HepG2 (cell line): ENCODE data around the gene RHBDL1. TPM values are rescaled to one million over a fixed set of nuclear protein-coding genes. Genes with fewer than 3 reads are reported as not detected.

ENCODE experiments used
- ATAC-seq: fragments of 200-7000 bp; cut with Tn5 transposase; 3 replicates; pipeline ENCODE4 v1.9.1; 2020; ENCODE audit warnings: mild to moderate bottlenecking, moderate library complexity
- BruUV-seq: library from RNA; stranded (reverse); fragments of 400-500 nt; replicated peaks from 2 replicates; lab custom pipeline; 2021; lab: Mats Ljungman, UMichigan
- CTCF ChIA-PET: fragments of 300-600 bp; formaldehyde crosslinking; extraction: SDS; loops from one replicate; lab custom pipeline; 2021; ENCODE audit warnings: low total read pairs, inconsistent platforms, low intra/inter-chr PET ratio; lab: Yijun Ruan, JAX
- POLR2A ChIA-PET: fragments of 350-600 bp; sonication (Branson Sonifier 250); formaldehyde crosslinking; loops from one replicate; lab custom pipeline; 2020; ENCODE audit warnings: antibody characterized with exemption, inconsistent platforms; lab: Yijun Ruan, JAX
- DNase-seq: peaks from one replicate; pipeline ENCODE4 v3.0.0-alpha.2; 2015; ENCODE audit warnings: low spot score
- FAIRE-seq: peaks from 3 replicates; lab custom pipeline; 2011; peaks lifted over from hg19 to GRCh38; lab: Jason Lieb, UNC
- H2AFZ ChIP-seq: one replicate; pipeline ENCODE4 v1.6.1; 2011; ENCODE audit warnings: low read length, inconsistent platforms
- H3K27ac ChIP-seq: fragments of 300-600 bp; 3 replicates; pipeline ENCODE4 v1.8.0; 2011; ENCODE audit warnings: mixed run types, mild to moderate bottlenecking, mixed read lengths, low read length, inconsistent platforms; ENCODE audit not compliant: insufficient read depth; ENCODE audit errors: extremely low read length
- H3K27me3 ChIP-seq, 2 experiments: fragments of 200-600 bp in 1 of 2; 2 replicates in 1 of 2; 3 replicates in 1 of 2; pipeline versions ENCODE4 v1.6.0 to v1.8.0; 2011; ENCODE audit warnings: low read length in 2 of 2, mild to moderate bottlenecking in 2 of 2, moderate library complexity in 2 of 2, inconsistent platforms in 1 of 2; ENCODE audit not compliant: insufficient read depth in 2 of 2, control insufficient read depth in 1 of 2
- H3K36me3 ChIP-seq, 2 experiments: fragments of 200-600 bp in 1 of 2; replicated peaks in 1 of 2; 2 replicates in 1 of 2; 3 replicates in 1 of 2; pipeline versions ENCODE4 v1.5.1 to v1.8.0; 2011; ENCODE audit warnings: low read length in 2 of 2, inconsistent platforms in 1 of 2; ENCODE audit not compliant: insufficient read depth in 2 of 2, control insufficient read depth in 1 of 2
- H3K4me1 ChIP-seq: 2 replicates; pipeline ENCODE4 v1.5.1; 2012; ENCODE audit warnings: low read length, inconsistent platforms; ENCODE audit not compliant: insufficient read depth
- H3K4me2 ChIP-seq: 2 replicates; pipeline ENCODE4 v1.6.0; 2011; ENCODE audit warnings: low read depth, low read length, inconsistent platforms
- H3K4me3 ChIP-seq, 3 experiments: fragments of 200-600 bp in 1 of 3; sonication (generic), shearing (Covaris generic) in 1 of 3; replicated peaks in 1 of 3; 2 replicates each; pipeline ENCODE4 v1.5.1; 2011 to 2016; ENCODE audit warnings: low read length in 3 of 3, inconsistent platforms in 2 of 3, low read depth in 2 of 3, mild to moderate bottlenecking in 2 of 3, control low read depth in 1 of 3, mixed read lengths in 1 of 3; ENCODE audit not compliant: insufficient read depth in 1 of 3
- H3K79me2 ChIP-seq: one replicate; pipeline ENCODE4 v1.6.1; 2011; ENCODE audit warnings: low read length, inconsistent platforms; ENCODE audit not compliant: insufficient read depth
- H3K9ac ChIP-seq: 2 replicates; pipeline ENCODE4 v1.6.0; 2011; ENCODE audit warnings: mild to moderate bottlenecking, low read depth, low read length, inconsistent platforms; ENCODE audit not compliant: insufficient read depth
- H3K9me3 ChIP-seq: 2 replicates; pipeline ENCODE4 v1.5.1; 2012; ENCODE audit warnings: mild to moderate bottlenecking, low read length
- H4K20me1 ChIP-seq: 2 replicates; pipeline ENCODE4 v1.6.0; 2011; ENCODE audit warnings: inconsistent platforms, mild to moderate bottlenecking, low read length, moderate library complexity; ENCODE audit not compliant: insufficient read depth
- AGO1 ChIP-seq: fragments of 200-400 bp; formaldehyde crosslinking; IDR thresholded peaks from 2 replicates; pipeline ENCODE4 v1.6.1; 2017; ENCODE audit warnings: mild to moderate bottlenecking, low read depth, low read length, moderate library complexity; ENCODE audit not compliant: poor library complexity, severe bottlenecking
- FOXO1 ChIP-seq: sonication (generic); formaldehyde crosslinking; IDR thresholded peaks from 2 replicates; pipeline ENCODE4 v1.4.0; 2020; ENCODE audit warnings: missing genetic modification reagents
- RBFOX2 ChIP-seq: fragments of 200-400 bp; formaldehyde crosslinking; IDR thresholded peaks from 2 replicates; pipeline ENCODE4 v1.6.1; 2017; ENCODE audit warnings: low read depth, mild to moderate bottlenecking, low read length
- SAP130 ChIP-seq: IDR thresholded peaks from 2 replicates; pipeline ENCODE4 v1.6.1; 2016; ENCODE audit warnings: low read depth
- ZNF382 ChIP-seq: sonication (generic); formaldehyde crosslinking; IDR thresholded peaks from 2 replicates; pipeline ENCODE4 v1.5.0; 2020; ENCODE audit warnings: missing genetic modification reagents, mild to moderate bottlenecking, borderline replicate concordance
- WGBS: methylation state at CpG from one replicate; pipeline ENCODE4 v1.1.6; 2017; ENCODE audit warnings: low lambda C conversion rate; 5-methylcytosine and 5-hydroxymethylcytosine counted together
- in situ Hi-C: cut with HindIII; loops from 2 replicates; pipeline ENCODE4 v1.10.0; 2017; ENCODE audit warnings: low pct_unique_long_range_greater_than_20kb; ENCODE audit not compliant: extremely low pct_ligation_motif_present
- intact Hi-C: fragments of 100-400 bp; cut with micrococcal nuclease; formaldehyde crosslinking; loops from one replicate; pipeline ENCODE4 v1.10.0; 2022; ENCODE audit not compliant: unreplicated experiment
- polyA plus RNA-seq, 8 experiments: library from polyadenylated mRNA; depleted of rRNA in 3 of 8; stranded (reverse) in 7 of 8; unstranded in 1 of 8; fragments of >200 nt; fragmentation: Illumina TruSeq in 4 of 8; extraction: Trizol in 4 of 8; gene quantifications; 2 replicates each; pipeline versions ENCODE4 v1.2.1 to v1.2.3, GENCODE V29; 2011 to 2016; ENCODE audit warnings: low read depth in 4 of 8, missing spikeins in 1 of 8, mixed read lengths in 1 of 8; ENCODE audit not compliant: insufficient read depth in 1 of 8
- total RNA-seq, 5 experiments: library from RNA; depleted of rRNA; stranded (reverse); fragments of >200 nt; fragmentation: Illumina TruSeq; extraction: Trizol; gene quantifications; 2 replicates each; pipeline ENCODE4 v1.2.3, GENCODE V29; 2016; ENCODE audit warnings: low read depth in 1 of 5
- TF ChIP-seq, protein P1 (sequence below): sonication (generic); formaldehyde crosslinking; conservative IDR thresholded peaks from 2 replicates; pipeline ENCODE4 v1.4.0; 2020; ENCODE audit warnings: mild to moderate bottlenecking, missing genetic modification reagents, moderate library complexity
- TF ChIP-seq, protein P2 (sequence below): sonication (generic); formaldehyde crosslinking; IDR thresholded peaks from 2 replicates; pipeline ENCODE4 v1.8.0; 2022; ENCODE audit warnings: missing genetic modification reagents, low read depth, mild to moderate bottlenecking, borderline replicate concordance

Gene RHBDL1
- total and polyA plus RNA-seq, 2 of the 13 experiments (the other 11 are each of a cell fraction or from before 2014, with no cell fraction given) = 1.8 to 3.8 TPM

DNA sequence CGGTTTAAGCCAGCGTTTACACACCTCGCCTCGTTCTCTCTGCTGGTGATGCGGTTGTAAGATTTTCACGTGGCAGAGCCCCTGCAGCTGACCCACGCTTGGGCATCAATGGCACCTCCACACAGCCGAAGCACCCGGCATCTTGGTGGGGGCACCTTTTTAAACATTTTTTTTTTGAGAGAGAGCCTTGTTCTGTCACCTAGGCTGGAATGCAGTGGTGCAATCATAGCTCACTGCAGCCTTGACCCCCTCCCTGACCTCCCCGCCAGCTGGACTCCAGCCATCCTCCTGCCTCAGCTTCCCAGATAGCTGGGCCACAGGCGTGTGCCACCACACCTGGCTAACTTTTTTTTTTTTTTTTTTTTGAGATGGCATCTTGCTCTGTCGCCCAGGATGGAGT lies 21.4 kb upstream of the RHBDL1 start (continued):
- TF ChIP-seq, protein P1, sequence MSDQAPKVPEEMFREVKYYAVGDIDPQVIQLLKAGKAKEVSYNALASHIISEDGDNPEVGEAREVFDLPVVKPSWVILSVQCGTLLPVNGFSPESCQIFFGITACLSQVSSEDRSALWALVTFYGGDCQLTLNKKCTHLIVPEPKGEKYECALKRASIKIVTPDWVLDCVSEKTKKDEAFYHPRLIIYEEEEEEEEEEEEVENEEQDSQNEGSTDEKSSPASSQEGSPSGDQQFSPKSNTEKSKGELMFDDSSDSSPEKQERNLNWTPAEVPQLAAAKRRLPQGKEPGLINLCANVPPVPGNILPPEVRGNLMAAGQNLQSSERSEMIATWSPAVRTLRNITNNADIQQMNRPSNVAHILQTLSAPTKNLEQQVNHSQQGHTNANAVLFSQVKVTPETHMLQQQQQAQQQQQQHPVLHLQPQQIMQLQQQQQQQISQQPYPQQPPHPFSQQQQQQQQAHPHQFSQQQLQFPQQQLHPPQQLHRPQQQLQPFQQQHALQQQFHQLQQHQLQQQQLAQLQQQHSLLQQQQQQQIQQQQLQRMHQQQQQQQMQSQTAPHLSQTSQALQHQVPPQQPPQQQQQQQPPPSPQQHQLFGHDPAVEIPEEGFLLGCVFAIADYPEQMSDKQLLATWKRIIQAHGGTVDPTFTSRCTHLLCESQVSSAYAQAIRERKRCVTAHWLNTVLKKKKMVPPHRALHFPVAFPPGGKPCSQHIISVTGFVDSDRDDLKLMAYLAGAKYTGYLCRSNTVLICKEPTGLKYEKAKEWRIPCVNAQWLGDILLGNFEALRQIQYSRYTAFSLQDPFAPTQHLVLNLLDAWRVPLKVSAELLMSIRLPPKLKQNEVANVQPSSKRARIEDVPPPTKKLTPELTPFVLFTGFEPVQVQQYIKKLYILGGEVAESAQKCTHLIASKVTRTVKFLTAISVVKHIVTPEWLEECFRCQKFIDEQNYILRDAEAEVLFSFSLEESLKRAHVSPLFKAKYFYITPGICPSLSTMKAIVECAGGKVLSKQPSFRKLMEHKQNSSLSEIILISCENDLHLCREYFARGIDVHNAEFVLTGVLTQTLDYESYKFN (CRISPR knock-in tag) = peak; percentile 42; the same call in 1 of the 2 replicates
- TF ChIP-seq AGO1 (no peak), SAP130 (CRISPR knock-in tag) (peak; percentile 66), FOXO1 (CRISPR knock-in tag) (no peak)

DNA sequence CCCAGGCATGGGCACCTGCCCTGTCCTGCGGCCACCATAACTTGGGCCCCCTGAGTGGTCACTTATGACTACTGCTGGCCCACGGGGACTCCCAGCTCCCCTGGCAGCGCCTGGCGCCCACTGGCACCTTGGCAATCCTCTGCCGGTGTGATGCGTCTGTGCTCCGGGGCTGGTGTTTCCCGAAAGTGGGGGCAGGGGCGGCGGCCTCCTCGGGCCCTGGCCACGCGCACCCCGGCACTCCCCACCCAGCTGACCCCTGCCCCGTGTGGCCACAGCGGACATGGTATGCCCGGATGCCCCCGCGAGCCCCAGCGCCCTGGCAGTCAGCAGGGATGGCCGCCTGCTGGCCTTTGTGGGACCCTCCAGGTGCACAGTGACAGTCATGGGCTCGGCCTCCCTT lies 18.0 kb upstream of the RHBDL1 start:
- Histone ChIP-seq H3K9me3 (no peaks in the 10 kb centered on the region), H2AFZ (no peak overlapping the region), H3K79me2 (no peaks in the 10 kb centered on the region), H3K36me3 (peaks cover 2 to 3% of the 10 kb centered on the region in 2 experiments; a peak in 1 of 5 replicates), H4K20me1 (no peaks in the 10 kb centered on the region), H3K4me2 (no peak overlapping the region), H3K4me3 (no peak overlapping the region), H3K4me1 (peaks cover 22% of the 10 kb centered on the region), H3K27ac (no peak overlapping the region), H3K27me3 (no peaks in the 10 kb centered on the region), H3K9ac (no peak overlapping the region)
- ChIA-PET CTCF (no interaction called here), POLR2A (no interaction called here)
- ATAC-seq (no peak), FAIRE-seq (no peak), DNase-seq (no peak)
- TF ChIP-seq ZNF382 (CRISPR knock-in tag) (no peak), RBFOX2 (0 out of 2 replicates have a peak, but pooled peaks have one; percentile 21)
- TF ChIP-seq, protein P2, sequence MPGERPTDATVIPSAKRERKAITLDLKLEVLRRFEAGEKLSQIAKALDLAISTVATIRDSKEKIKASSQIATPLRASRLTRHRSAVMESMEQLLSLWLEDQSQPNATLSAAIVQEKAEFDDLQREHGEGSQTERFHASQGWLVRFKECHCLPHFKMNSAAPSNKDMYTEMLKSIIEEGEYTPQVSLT = no peak
- intact Hi-C loops = no loop called here
- no CpG with 5 or more reads among the region's 22 CpGs for WGBS
- in situ Hi-C loops = no loop called here
- BruUV-seq = no TSS peak
